GM13977 (cell line): ENCODE measurements around the gene EML4.

Source experiments
- DNase-seq: peaks from one replicate; pipeline ENCODE4 v3.0.0; 2012; ENCODE audit warnings: low spot score
- CTCF ChIP-seq: IDR thresholded peaks from 2 replicates; pipeline ENCODE4 v1.5.1; 2012; ENCODE audit warnings: mild to moderate bottlenecking, control low read depth; ENCODE audit not compliant: insufficient read depth; ENCODE audit errors: extremely low read depth, missing control alignments
- in situ Hi-C: fragments of 300-500 bp; cut with MboI; formaldehyde crosslinking; loops from one replicate; pipeline ENCODE4 v1.12.0; 2022; ENCODE audit warnings: low sequenced_read_pairs, low pct_unique_long_range_greater_than_20kb, mixed read lengths, inconsistent platforms; ENCODE audit not compliant: unreplicated experiment

EML4 gene

DNA sequence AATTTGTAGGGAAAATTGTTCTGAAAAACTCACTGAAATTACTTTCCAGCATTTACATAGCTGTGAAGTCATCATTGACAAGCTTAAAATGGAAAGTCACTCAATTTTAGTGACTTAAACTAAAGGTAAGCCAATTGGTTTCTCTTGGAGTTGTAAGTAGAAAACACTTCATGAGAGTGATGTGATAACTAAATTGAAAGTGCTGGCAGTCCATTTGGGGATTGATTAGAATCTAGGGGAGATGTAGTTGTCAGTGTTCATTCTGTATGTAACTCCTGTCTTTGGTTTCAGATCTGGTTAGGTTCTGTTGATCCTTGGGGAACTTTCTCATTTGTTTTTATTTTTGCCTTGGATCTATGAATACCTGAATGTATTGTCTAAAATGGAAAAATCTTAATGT, 138.0 kb downstream of the EML4 start:
- TF ChIP-seq CTCF: no peak
- no peak for DNase-seq
- in situ Hi-C loops: no loop called here

DNA sequence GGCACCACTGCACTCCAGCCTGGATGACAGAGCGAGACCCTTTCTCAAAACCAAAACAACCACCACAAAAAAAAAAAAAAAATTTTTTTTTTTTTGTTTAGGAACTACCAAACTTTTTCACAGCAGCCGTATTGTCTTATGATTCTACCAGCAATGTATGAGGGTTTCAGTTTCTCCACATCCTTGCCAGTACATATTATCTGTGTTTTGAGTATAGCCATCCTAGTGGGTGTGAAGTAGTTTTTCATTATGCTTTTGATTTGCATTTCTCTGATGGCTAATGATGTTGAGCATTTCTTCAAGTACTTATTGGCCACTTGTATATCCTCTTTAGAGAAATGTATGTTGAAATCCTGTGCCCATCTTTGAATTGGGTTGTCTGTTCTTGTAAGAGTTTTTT, 140.2 kb downstream of the EML4 start:
- in situ Hi-C loops: no loop called here
- DNase-seq: no peak
- no peak for TF ChIP-seq CTCF

DNA sequence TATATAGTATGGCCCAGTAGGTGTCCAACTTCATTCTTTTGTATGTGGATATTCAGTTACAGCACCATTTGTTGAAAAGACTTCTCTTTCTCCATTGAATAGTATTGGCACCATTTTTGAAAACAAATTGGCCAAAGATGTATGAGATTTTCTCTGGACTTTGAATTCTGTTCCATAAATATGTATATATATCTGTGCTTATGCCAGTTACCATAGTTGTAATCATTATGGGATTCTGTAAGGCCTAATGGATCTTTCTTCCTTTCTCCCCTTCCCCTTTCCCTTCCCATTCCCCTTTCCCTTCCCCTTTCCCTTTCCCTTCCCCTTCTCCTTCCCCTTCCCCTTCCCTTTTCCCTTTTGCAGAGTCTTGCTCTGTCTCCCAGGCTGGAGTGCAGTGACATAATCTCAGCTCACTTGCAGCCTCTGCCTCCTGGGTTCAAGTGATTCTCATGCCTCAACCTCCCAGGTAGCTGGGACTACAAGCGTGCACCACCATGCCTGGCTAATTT, 140.9 kb downstream of the EML4 start:
- TF ChIP-seq CTCF: no peak
- in situ Hi-C loops: no loop called here
- no peak for DNase-seq

- in situ Hi-C loops: no loop called here
- no peak for DNase-seq
- no peak for TF ChIP-seq CTCF
Observed at GRCh38 chr2:42312106-42312505, 143.0 kb downstream of the EML4 start.

GRCh38 chr2:42314892-42315468, 145.8 kb downstream of the EML4 start:
- no peak for DNase-seq
- in situ Hi-C loops: no loop called here

GRCh38 chr2:42315844-42316470, 146.8 kb downstream of the EML4 start:
- DNase-seq: no peak
- TF ChIP-seq CTCF: no peak
- in situ Hi-C loops: no loop called here

More at GRCh38 chr2:42314892-42315468, 145.8 kb downstream of the EML4 start:
- TF ChIP-seq CTCF: no peak

- no peak for DNase-seq
- in situ Hi-C loops: no loop called here
- TF ChIP-seq CTCF: no peak
Observed at GRCh38 chr2:42316910-42317309, 147.8 kb downstream of the EML4 start.
